GM13977 (cell line): ENCODE measurements around the gene EEFSEC.

Source experiments
- DNase-seq: peaks from one replicate; pipeline ENCODE4 v3.0.0; 2012; ENCODE audit warnings: low spot score
- in situ Hi-C: fragments of 300-500 bp; cut with MboI; formaldehyde crosslinking; loops from one replicate; pipeline ENCODE4 v1.12.0; 2022; ENCODE audit warnings: low sequenced_read_pairs, low pct_unique_long_range_greater_than_20kb, mixed read lengths, inconsistent platforms; ENCODE audit not compliant: unreplicated experiment
- TF ChIP-seq, protein P1 (sequence below): IDR thresholded peaks from 2 replicates; pipeline ENCODE4 v1.5.1; 2012; ENCODE audit warnings: mild to moderate bottlenecking, control low read depth; ENCODE audit not compliant: insufficient read depth; ENCODE audit errors: extremely low read depth, missing control alignments

Gene EEFSEC

DNA sequence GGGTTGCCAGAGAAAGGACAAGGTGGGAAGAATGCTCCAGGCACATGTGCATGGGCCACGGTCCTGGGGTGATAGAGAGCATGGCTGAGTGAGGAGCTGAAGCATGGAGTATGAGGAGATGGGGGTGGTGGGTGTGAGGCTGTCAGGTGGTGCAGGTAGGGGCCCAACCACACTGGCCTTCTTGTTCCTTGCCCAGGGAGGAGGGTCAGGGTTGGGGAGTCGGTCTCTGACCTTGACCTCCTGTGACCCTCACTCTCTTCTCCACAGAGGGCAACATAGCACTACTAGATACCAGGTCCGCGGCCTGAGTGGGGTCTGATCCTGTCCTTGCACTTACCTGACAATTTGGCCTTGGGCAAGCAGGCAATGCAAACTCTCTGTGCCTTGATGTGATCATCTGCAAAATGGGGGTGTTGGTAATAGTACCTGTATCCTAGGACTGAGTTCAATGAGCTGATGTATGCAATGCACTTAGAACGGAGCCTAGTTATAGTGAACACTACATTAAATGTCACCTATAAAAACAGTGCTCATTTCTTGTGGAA, 75.2 kb downstream of the EEFSEC start:
- TF ChIP-seq, protein P1, sequence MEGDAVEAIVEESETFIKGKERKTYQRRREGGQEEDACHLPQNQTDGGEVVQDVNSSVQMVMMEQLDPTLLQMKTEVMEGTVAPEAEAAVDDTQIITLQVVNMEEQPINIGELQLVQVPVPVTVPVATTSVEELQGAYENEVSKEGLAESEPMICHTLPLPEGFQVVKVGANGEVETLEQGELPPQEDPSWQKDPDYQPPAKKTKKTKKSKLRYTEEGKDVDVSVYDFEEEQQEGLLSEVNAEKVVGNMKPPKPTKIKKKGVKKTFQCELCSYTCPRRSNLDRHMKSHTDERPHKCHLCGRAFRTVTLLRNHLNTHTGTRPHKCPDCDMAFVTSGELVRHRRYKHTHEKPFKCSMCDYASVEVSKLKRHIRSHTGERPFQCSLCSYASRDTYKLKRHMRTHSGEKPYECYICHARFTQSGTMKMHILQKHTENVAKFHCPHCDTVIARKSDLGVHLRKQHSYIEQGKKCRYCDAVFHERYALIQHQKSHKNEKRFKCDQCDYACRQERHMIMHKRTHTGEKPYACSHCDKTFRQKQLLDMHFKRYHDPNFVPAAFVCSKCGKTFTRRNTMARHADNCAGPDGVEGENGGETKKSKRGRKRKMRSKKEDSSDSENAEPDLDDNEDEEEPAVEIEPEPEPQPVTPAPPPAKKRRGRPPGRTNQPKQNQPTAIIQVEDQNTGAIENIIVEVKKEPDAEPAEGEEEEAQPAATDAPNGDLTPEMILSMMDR = no peak
- in situ Hi-C loops = no loop called here
- no peak for DNase-seq

DNA sequence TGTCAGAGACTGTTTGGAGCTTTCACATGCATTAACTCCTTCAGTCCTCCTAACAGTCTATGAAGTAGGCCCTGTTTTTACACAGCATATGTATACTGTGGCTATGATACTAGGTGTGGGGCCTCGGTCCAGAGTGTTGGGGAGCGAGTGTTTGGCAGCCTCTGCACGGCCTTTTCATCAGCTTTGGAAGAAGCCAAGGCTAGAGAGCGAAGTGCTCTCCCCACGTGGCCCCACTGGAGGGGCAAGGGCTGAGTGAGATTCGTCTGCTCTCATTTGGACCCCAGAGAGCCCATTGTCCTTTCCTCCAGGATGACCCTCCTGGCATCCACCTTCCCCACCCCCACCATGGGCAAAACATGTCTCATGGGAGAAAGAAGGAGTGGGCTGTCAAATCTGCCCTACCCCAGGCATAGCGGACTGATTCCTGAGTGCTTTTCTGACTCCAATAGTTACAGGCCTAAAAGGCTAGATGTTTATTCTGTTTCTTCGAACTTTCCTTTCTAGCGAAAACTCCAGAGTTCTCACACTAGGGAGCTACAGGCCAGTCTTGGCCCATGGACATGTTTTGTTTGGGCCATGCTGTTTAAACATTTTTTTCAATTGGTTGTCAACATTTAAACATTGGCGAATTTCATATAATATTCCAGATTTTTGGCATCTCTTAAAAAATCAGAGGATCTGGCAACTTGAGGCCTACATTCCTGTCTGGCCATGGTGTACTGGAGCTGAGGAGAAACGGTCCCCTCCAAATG, 76.0 kb downstream of the EEFSEC start:
- TF ChIP-seq, protein P1 = no peak
- in situ Hi-C loops = no loop called here
- DNase-seq = no peak

DNA sequence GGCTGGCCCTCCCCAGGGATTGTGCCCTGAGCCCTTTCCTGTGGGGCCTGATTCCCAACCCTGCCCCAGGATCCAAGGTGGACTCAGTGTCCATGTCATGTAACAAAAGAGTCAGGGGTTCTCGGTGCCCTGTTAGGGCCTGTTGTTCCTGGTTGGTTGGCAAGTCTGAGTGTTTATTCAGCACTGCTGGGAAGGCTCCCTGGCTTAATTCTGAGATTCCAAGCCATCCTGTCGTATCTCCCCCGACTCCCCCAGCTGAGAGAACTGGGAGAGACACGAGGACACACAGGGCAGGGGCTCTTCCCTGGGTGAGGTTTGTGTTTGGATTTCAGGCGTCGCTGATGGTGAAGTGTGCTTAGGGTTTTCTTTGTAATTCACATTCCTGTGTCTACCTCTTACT, 78.3 kb downstream of the EEFSEC start:
- TF ChIP-seq, protein P1 = no peak
- DNase-seq = no peak
- in situ Hi-C loops = no loop called here

DNA sequence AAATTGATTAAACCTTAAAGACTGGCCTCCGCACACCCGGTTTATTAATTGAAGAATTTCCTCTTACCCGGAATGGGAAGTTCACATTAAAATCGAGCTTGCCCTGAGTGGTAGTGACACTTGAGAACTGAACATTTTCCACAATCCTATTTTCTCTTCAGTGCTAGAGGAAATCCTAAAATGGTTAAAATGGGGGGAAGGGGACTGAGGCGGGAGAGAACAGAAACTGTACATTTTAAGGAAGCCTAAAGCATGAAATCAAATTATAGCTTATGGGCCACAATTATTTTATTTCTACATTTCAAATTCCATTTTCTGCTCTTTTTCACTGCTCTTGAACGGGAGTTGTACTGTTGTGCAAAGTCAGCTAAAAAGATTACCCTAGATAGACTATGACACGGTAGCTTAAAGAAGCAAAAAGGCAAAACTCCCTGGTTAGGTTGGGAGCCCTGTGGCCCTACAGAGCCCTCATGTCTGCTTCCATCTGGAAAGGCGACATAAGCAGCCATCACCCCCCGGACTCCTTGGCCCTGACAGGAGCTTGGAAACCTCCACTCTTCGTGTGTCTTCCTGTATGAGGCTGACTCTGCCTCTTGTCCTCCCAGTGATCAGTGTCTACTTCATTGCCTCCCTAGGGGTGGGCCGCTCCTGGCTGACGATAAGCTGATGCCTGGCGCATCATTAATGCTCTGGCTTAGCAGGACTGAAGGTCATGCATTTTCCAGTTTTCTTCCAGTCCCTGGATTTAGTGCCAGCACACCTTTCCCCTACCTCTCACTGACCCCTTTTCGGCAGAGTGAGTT, 79.3 kb downstream of the EEFSEC start:
- in situ Hi-C loops = no loop called here
- no peak for DNase-seq
- TF ChIP-seq, protein P1 = no peak

DNA sequence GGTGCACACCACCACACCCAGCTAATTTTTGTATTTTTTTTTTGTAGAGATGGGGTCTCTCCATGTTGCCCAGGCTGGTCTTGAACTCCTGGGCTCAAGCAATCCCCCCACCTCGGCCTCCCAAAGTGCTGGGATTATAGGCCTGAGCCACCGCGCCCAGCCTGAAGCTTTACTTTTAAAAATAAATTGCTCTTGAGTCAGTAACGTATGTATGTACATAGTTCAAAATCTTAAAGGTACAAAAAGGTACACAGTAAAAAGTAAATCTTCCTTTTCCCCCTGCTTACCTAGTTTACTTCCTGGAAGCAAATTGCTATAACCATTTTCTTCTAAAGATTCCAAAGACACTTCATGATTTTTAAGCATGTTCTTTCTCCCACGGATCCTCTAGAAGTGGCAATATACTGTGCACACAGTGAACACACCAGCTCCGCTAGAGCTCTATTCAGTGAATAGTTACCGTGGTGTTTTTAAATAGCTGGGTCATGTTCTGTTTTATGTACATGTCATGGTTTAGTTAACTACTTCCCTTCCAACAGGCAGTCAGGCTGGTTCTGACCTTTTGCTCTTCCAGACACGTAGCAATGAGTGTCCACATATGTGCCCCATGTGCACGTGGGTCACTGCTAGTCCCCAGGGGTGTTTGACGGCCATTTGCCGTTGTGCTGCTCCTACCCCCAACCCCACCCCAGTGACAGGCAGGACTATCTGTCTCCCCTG, 82.1 kb downstream of the EEFSEC start:
- no peak for DNase-seq
- TF ChIP-seq, protein P1 = no peak
- in situ Hi-C loops = no loop called here

- in situ Hi-C loops = no loop called here
- TF ChIP-seq, protein P1 = no peak
- DNase-seq = no peak
These were observed 83.4 kb downstream of the EEFSEC start for GRCh38 chr3:128236657-128237056.
